Measurements from ENCODE around the gene CDC42EP4.

Gene CDC42EP4

DNA sequence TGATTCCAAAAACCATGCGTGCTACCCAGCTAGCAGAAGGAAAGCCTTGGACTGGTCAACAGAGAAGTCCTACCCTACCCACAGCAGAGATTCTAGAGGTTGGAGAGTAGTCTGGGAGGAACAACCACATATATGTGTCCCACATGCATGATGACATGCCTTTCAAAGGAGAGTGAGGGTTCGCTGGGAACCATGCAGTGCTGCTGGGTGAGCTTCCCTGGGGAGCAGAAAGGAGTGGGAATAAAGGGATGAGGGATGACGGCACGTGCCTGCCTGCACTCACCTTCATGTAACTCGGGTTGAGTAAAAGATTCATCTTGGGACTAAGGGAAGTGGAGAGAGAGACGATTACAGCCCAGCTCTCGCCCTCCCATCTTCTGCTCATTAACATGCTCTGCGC, 59.9 kb downstream of the CDC42EP4 start:
- DNase-seq (ENCODE audit: low read depth): no peak

DNA sequence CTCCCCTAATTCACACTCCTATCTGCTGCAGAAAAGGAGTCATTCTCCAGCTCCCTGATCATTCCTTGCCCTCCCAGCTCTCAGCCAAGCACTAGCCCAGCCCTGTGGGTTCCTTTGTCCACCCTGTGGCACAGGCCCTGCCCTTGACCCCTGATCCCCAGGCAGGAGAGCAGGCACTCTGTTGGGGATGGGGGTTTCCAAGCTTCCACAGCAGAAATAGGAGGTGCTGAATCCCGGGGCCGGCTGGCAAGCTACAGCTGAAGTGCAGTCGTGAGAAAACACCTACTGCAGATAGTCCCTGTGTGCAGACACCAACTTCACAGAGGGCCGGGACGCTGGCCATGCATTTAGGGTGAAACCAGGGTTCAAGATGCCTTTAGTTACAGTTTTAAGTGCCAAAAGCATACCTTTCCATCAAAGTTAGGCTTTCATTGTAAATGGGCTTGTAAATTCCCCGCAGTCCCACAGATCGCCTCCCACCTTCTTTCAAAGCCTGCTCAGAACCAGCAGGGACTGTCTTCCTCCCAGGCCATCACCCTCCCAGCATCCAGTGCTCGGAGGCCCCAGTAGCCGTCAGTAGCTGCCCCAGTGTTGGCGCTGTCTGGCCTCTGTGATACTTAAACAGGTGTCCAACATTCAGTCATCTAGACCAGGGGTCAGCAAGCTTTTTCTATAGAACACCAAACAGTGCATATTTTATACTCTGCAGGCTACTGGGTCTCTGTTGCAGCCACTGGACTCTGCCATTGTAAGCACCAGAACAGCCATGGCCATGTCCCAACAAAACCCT, 60.8 kb downstream of the CDC42EP4 start:
- DNase-seq (ENCODE audit: low read depth): no peak

DNA sequence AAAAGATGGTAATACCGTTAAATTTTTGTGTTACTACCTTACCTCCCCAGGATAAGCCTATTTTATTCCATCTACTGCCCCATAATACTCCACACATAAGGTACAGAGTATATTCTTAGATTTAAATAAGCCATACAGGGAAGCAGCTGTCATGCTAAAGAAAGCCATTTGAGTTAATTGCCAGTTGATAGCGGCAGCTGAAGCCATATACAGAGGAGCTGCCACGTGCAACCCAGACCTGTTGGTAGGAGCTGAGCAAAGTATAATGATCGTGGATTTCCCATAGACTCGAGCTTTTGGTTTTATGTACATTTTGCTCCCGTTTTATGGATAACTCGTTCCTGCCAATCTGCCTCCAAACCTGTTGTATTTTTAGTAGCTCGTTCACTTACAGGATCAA, 62.1 kb downstream of the CDC42EP4 start:
- no peak for DNase-seq (ENCODE audit: low read depth)

DNA sequence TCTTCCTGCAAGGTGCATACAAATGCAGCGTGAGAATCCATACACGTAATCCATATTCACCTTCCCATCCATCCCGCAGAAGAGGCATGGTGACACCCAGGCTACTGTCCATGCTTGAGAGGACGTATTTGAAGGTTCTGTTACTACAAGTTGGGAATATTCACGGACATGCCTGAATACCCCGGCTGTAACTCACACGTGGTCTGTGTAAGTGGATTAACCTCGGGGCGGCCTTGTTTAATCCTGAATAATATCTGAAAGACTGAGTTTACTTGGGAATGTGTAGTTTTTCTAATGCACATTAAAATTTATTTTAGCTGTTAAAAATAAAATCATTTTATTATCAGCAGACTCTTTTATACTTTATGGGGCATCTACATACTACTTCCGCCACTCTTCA, 63.3 kb downstream of the CDC42EP4 start:
- no peak for DNase-seq (ENCODE audit: low read depth)

DNA sequence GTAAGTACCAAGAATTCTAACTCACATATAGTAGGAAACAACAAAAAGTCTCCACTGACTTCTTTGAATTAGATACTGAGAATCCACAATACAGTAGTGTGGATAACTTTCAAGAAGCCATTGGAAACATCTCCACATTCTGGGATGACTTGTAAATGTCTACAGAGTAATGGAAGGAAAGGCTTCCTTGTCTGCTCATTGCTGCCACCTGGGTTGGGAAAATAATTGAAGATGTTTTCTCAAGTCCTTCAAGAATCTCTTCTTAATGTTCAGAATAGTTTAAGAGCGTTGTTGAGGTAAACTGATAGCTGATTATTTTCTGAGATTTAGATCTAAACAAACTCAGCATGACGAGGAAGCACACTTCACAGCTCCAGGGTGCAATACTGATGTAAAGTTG, 64.1 kb downstream of the CDC42EP4 start:
- DNase-seq (ENCODE audit: low read depth): no peak

DNA sequence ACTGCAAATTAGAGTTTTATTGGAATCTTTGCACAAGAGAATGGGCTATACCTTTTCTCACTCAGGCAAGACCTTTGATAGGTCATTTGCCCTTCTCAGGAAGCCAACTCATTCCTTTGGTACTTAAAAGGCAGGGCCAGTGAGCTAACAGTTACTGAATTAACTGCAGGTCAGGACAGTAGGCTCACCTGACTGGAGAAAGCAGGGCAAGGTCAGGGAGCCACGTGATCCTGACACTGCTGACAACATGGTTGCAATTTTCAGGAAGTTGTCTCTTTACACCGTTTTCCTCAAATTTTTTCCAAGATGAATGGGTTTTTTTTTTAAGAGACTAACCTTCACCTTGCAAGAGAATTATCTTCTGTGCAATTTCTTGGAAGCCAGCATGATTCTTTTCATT, 71.2 kb downstream of the CDC42EP4 start:
- DNase-seq (ENCODE audit: low read depth): no peak

DNA sequence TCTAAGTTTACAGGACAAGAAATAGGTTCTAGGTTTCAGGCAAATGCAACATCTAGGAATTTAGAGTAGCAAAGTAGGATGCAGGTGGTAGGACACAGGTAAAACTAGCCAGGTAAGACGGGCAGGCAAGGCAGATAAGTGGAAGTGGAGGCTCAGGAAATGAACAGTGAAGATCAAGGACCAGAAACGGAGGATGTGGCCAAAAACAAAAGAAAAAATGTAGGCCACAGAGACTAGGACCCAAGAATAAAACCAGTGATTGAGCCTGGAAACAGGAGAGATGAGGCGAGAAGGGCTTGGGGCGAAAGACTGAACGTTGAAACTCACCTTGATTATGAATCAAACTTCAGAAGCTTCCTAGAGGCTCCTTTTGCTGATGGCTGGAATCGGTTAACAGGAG, 74.1 kb downstream of the CDC42EP4 start:
- no peak for DNase-seq (ENCODE audit: low read depth)

DNA sequence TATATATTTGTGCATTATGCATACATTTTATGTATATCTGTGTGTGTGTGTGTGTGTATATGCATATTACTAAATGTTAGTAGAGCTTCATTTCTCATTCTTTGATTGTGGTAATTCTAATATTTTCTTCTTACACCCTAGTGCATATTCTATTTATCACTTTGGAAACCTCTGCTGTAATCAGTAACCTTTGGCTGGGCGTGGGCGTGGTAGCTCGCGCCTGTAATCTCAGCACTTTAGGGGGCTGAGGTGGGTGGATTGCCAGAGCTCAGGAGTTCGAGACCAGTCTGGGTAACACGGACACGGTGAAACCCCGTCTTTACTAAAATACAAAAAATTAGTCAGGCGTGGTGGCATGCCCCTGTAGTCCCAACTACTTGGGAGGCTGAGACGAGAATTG, 77.1 kb downstream of the CDC42EP4 start:
- DNase-seq (ENCODE audit: low read depth): no peak

Data from activated T-helper 1 cell treated with Interleukin-2 at 50 U/mL for 16 hours (primary cell).